ENCODE results near the gene PHKG2.

DNA sequence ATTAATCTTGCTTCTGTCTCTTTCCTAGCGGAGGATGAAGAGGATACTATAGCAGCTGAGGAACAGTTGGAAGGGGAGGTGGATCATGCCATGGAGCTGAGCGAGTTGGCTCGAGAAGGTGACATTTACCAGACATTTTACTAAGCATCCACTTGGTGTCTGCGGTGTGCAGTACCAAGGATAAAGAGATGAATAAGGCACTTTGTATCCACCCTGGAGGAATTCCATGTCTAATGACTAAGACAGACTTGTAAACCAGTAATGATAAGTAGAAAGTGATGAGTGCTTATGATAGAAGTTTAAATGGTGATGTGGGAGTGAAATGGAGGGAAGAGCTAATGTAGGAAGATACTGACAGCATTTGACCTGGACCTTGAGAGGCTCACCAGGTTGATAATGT lies 37.3 kb upstream of the PHKG2 start:
- TF ChIP-seq, protein P1, sequence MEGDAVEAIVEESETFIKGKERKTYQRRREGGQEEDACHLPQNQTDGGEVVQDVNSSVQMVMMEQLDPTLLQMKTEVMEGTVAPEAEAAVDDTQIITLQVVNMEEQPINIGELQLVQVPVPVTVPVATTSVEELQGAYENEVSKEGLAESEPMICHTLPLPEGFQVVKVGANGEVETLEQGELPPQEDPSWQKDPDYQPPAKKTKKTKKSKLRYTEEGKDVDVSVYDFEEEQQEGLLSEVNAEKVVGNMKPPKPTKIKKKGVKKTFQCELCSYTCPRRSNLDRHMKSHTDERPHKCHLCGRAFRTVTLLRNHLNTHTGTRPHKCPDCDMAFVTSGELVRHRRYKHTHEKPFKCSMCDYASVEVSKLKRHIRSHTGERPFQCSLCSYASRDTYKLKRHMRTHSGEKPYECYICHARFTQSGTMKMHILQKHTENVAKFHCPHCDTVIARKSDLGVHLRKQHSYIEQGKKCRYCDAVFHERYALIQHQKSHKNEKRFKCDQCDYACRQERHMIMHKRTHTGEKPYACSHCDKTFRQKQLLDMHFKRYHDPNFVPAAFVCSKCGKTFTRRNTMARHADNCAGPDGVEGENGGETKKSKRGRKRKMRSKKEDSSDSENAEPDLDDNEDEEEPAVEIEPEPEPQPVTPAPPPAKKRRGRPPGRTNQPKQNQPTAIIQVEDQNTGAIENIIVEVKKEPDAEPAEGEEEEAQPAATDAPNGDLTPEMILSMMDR (IDR thresholded peaks at IDR 0.05), result no peak
- TF ChIP-seq ZFX (IDR thresholded peaks at IDR 0.05; ENCODE audit: borderline replicate concordance), result no peak

All from 22Rv1 (cell line).